Stimulated activated CD8-positive, alpha-beta memory T cell treated with anti-CD3 and anti-CD28 coated beads, Interleukin-12 subunit alpha, Interleukin-12 subunit beta, amount 100 ng/mL, for 1 hour (primary cell): ENCODE measurements around the gene ASTN2.

Experiments used
- DNase-seq: peaks from one replicate; pipeline ENCODE4 v3.0.0-alpha.2; 2020; ENCODE audit warnings: low read depth

Gene ASTN2

DNA sequence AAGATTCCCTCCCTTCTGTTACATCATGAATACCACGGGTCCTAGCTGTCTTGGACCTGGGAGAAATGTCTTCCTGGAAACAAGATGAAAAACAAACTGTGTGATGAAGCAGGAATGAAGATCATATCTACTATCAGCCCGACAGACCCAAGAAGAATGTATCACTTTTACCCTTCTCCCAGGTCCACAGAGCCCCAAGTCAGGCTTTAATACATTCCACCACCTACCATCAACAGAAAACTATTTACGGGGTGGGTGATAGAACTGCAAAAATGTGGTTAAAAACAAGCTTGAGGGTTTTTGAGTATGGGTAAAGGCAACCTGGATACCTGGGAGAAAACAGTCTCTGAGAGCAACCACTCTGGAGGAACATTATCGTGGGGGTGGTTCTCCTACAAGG is 400.8 kb downstream of the ASTN2 start:
- no peak for DNase-seq

DNA sequence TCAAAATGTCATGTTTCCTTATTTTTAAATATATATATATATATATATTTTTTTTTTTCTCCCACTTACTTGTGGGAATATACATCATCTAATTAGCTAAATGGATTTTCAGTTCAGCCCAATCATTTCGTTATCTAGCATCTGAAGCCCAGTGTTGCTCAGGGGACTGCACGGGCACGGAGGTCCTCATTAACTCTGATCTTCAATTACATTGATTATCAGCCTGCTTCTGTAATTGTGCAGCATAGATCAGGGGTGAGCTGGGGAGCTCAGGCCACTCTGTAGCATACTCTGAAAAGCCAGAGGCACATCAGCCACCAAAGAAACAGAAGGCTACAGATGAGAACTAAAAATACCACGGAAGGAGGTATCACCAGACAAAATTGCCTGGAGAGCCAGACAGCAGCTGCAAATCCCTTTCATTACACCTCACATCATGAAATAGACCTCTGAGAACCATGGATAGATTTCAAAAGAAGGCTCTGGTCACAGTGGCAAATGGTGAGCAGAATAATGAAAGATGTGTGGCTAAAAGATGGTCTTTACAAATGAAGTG is 401.3 kb downstream of the ASTN2 start:
- no peak for DNase-seq

DNA sequence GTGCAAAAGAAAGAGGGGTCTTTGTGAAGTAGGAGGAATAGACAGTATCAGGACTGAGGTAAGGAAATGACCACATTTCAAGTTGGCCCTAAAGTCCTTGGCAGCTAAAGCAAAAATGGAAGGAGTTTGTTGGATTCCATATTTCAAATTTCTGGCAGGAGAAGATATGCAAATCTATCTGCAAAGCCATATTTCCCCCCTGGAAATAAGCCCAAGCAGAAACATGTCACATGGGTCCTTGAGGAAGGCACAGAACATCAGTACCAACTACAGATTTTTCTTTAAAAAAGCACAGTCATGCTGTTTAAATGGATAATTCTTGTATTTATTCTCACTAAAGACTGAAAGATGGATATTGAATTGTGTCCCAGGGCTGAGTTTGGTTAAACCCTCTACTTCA is 404.8 kb downstream of the ASTN2 start:
- no peak for DNase-seq

DNA sequence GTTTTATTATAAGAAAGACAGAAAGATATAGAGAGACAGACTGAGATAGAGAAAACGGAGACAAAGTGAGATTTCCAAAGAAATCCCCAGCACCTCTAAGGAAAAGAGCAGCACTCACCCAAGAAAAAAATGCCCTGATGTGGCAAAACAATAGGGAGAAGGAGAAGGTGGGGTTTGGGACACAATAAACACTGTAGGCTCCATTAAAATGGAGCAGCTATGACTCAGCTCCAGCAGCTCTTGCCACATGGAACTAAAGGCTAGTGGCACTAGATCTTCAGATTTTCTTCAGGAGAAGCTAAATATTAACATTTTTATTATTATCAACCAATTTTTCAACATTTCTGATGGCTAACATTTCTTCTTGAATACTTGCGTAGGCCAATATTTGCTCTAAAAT is 406.0 kb downstream of the ASTN2 start:
- no peak for DNase-seq

DNA sequence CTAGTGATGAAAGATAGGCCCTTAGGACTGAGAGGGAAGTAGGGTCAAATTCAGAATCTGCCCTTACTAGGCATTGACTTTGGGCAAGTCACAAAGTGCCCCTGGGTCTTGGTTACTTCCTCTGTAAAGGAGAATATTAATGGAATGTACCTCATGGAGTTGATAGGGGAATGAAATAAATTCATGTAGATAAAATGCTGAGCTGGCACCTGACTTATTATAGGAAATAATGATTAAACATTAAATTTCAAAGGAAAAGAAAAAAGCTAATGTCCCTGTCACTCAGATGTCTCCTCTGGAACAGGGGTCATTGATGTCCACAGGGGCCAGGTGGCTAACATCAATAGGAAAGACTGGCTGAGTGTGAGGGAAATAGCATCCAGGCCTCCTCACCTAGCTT is 406.4 kb downstream of the ASTN2 start:
- no peak for DNase-seq

DNA sequence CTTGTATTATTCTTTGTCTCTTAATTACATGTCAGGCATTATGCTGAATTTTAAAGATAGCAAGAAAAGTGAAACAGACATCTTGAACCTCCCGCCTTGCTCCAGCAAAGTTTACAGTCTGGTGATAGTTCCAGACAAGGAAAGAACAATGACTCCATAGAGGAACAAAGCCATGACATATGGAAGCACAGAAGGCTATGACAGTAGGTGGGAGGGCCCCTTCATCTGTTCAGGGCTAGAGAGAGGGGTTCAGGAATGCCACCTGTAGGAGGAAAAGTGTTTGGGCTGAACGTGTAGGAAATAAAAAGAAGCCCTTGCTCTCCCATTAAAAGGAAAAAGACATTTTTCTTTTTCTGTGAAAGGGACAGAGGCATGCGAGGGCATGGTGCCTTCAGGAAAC is 412.2 kb downstream of the ASTN2 start:
- DNase-seq = no peak

DNA sequence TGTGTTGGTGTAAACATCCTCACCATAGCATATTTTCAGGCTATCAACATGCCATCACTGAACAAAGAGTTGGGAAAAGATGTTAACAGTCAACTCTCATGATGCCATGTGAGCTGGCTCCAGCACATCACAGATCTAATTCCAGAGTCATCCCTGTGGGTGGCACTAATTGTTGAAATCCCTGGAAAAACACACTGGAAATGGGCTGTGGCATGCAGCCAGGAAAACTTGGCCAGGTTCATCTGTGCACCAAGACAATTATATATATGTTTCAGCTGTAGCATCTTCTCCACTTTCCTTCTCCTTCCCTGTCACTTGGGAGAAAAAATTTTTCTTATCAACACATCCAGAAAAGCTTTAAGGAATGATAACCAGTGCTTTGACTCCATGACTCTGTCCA is 414.0 kb downstream of the ASTN2 start:
- DNase-seq = no peak

DNA sequence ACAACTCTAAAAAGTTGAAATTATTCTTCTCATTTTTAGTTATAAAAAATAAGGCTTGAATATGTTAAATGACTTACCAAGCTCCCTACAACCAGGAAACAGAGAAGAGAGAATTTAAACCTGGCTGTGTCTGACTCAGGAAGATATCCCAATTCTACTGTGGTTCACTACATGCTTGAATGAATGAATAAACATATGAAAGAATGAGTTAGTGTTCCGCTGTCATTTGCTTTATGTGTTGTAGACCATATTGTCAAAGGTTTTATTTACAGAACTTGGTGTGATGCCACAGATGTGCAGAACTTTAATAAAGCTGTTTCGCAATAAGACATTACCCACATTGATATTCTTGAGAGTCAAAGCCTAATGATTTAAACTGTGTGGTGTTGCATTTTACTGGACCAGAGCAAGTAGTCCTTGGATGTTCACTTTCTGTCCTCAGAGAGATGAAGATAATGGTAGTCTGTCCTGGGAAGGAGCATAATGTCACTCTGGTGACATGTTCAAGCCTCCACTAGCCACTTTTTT is 414.6 kb downstream of the ASTN2 start:
- no peak for DNase-seq

DNA sequence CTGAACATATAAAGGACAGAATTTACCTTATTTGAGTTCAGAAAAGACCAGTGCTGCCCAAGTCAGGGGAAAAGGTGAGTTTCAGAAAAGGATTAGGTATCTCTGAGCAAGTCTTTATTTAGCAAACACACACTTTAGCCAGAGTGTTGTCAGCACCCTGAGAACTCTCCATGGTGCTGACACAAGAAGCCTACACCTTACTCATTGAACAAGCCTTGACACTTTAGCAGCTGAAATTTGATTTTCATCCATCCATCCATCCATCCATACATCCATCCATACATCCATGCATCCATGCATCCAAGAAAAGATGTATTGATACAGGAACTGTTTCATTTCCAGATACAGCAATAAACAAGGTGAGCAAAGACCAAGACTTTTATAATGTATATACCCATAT is 416.6 kb downstream of the ASTN2 start:
- DNase-seq = no peak

DNA sequence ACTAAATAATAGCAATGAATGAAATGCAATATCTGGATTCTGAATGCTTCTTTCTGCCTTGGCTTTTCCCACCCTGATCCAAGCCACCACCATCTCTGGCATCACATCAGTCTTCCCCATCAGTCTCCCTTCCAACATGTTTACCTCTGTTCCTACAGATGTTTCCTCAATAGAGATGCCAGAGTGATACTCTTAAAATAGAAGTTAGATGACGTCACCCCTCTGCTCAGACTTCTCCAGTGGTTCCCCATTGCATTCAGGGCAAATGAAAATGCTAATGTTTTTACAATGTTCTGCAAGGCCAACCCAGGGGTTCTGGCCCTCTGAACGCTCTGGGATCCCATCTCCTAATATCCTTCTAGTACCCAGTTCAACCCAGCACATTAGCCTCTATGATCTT is 422.0 kb downstream of the ASTN2 start:
- DNase-seq = no peak

DNA sequence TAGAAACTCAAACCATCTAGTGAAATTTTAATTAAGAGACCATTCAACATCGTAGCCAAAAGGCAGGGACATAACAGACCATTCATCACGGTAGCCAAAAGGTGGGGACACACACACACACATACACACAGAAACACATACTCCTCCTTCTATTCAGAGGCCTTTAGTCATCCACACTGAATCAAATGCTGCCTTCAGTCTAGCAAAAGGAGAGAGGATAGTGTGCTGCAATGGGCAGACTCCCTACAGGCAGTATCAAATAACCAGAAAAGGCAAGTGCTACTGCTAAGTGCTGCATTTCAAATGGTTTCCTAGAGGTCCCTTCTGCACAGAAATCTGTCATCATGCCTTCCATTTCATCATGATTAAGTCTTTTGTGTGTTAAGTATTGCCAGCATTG is 423.8 kb downstream of the ASTN2 start:
- DNase-seq = no peak

DNA sequence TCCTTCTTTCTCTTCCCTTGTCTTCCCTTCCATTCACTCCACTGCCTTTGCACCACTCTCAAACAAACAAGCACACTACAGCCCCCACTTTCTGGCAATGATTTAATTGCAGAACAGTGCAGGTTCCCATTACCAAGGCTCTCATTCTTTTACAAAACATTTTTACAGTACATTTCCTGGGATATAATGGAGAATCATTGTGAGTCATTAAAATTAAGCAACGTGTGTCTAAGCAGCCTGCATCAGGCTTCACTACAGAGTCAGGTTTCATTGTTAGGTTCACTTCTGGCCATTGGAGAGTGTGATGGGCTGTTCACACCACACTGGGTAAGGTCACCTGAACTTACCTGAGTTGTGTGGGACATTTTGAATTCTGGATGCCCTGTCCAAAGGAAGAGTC is 424.3 kb downstream of the ASTN2 start:
- DNase-seq = no peak

DNA sequence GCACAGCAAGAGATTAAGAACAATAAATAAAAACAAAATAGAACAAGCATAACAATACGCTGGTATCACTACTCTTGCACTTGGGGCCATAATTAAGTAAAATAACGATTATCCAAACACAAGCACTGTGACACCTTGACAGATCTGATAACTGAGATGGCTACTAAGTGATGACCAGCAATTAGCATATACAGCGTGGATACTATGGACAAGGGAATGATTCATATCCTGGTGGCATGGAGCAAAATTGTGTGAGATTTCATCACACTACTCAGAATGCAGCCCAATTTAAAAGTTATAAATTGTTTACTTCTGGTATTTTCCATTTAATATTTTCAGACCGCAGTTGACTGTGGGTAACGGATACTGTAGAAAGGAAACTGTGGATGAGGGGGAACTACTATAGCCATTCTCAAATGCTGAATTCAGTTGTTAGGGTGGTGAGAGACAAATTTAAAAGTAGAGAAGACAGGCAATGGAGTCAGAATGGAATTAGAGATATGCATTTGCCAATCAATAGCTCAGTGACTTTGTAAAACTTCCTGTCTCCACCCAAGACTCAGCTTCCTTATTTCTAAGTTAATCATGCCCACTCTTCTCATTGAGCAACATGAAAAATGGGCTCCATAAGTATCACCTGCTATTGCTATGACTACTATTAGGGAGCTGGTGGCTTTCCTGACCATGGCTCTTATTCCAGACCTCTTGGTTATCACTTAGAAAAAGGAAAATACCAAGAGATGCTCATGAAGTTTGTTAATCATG is 427.0 kb downstream of the ASTN2 start:
- no peak for DNase-seq

DNA sequence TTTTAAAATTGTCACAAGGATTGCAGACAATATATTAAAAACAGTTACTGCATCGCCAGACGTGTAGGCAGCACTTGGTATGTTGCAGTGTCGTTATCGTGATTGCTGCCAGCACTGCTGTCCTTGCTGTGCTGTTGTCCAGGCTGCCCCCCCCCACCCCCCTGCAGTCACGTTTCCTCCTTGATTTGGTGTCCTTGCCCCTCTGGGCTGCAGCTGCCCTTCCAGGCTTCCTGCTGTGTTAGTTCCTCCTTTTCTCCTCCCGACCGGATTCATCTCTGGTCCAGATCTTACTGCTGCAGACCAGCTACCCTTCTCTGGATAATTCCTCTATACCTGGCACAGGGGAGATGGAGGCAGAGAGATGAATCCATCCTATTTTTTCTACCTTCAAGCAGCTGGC is 428.8 kb downstream of the ASTN2 start:
- no peak for DNase-seq

DNA sequence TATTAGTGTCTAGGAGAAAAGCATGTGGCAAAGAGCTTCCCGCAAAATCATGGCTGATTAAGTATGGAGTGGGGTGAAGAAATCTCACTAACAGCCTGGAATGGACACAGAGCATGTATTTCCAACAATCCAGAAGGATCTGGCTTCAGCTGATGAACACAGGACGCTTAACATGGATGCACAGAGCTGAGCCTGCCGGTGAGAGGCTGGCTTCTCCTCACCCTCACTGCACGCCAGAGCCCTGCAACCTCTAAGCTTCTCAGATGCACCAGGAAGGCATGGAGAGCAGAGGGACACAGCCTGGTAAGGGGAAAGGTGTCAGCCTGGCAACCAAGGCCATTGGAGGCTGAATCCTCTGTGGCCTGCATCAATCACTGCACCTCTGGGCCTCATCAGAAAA is 429.3 kb downstream of the ASTN2 start:
- DNase-seq = no peak

DNA sequence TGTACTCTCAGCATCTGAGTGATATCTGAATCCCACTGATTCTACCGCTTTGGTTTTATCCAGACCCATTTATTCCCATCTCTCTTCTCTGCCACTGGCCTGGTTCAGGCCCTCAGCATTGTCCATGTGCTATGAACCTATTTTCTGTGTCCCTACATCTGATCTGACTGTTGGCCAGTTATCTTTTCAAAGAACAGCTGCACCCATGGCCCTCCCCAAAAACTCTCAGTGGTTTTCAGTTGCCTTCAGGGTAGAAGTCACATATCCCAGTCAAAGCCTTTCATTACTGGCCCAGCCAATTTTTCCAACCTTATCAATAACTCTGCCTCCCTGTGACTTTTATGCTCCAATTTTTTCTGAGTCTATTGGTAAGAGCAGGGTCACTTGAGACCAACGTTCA is 430.7 kb downstream of the ASTN2 start:
- no peak for DNase-seq

DNA sequence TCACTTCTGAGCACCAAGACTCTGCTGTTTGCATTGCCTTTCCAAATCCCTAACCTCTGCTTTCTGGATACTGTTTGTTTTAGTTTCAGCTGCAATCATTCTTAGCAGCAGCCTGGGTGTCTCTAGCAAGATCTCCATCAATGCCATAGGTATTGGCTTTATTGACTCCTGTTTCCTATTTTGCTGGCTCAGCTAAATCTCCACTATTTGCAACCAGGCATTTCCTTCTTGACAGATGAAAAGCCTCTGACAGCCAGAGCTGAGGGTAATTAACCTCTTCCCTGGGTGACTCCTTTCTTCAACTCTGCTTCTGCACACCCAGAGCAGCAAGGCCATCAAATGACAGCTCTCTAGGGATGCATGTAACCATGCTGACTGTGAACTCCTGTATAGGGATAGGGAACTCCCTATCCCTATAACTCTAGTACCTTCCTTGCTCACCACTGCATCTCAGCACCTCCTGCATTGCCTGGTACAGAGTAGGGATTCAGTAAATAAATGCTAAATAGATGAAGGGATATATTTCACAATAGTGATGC is 434.2 kb downstream of the ASTN2 start:
- no peak for DNase-seq

DNA sequence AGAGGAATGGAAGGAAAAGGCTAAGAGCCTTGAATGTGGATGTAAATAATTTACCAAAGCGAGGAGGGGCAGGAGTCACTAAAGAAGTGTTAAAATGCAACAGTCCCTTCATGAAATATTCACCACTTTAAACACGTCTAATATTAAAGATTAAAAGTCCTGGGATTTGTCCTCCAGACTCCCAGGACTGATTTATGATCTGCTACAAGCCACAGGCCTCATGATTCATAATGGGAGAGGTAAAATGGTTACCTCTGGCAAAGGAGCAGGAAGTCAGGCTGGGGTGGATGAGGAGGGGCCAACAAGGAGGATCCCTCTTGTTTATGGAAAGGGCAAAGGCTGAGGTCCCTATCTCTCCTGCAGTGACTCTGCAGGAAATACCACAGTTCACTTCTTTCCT is 435.4 kb downstream of the ASTN2 start:
- no peak for DNase-seq

DNA sequence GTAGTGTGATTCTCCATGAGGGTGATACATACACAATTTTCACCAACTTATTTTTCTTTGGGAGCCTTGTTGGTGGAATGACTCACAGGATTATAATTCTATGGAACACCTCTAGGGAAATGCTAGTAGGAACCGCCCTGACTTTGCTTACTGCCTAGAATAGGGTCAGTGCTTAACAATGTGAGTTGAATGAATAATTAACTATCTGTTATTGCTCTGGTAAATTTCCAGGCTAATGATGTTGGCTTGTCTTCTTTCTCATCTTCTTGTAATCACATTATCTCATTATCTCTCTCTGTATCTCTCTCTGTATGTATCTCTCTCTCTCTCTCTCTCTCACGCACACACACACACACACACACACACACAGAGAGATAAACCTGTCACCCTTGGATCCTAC is 436.7 kb downstream of the ASTN2 start:
- DNase-seq = no peak

DNA sequence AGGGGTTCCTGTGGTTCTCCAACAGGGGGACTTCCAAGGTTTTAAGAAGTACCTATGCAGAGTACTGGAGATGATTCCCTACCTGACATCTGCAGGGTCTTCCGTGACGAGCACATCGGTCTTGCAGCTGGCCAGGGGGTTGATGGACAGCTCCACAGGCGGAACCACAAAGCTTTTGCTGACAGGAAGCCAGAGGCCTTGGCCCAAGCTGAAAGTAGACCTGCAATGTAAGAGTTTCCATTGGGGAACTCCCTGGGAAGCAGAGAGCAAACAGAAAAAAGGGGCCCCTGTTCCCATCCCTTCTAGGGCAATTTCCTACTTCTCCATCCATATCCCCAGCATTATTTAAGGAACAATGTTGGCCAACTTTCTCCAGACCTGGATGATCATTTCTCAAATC is 439.7 kb downstream of the ASTN2 start:
- DNase-seq = no peak

DNA sequence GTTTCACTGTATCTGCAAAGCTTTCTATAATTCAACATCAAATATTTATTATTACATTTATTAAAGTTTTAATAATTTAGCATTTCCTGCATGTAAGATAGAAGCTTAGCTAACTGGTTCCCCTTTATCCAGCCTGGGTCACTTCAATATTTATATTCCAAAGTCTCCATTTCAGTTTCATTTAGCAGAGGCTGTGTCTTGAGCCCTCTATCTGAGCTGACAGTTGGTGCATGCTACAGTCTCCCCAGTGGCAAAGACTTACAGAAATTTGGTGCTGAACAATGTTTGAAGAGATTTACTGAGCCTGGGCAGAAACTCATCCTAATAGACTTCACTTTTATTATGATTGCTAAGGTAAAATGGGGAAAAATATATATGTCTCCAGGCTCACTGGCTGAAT is 448.7 kb downstream of the ASTN2 start:
- no peak for DNase-seq

DNA sequence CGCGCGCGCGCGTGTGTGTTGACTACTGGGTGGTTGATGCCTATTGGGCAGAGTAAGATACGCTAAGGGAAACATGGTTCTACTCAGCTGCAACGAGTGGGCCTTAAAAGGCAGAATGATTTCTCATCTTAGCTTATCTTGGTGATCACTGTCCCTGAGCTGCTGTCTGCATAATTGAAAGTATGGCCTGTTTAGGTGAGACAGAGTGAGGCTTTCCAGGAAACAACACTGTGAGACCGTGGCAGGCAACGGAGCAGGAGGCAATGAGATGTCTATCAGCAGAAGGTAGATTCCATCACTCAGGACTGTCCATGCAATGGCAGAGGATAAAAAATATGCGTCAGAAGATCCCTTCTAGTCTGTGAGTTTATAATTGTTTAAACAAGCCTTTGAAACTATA is 450.6 kb downstream of the ASTN2 start:
- no peak for DNase-seq

DNA sequence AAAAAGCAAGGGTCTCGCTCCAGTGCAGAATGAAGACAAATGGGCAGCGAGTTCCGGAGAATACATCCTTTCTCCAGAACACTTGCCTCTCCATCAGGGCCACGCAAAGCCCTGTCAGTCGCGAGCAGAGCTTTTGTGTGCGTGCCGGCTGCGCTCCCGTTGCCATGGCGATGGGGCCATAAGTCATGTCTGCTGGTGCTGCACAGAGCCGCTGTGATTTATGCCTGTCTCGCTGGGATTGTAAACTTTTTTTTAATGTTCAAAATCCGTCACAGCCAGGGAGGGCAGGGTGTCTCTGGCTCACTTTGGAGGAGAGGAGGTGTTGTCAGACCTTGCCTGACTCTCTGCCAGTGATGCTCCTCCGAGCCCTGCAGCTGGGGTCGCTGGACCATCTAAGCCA is 455.0 kb downstream of the ASTN2 start:
- DNase-seq = no peak

DNA sequence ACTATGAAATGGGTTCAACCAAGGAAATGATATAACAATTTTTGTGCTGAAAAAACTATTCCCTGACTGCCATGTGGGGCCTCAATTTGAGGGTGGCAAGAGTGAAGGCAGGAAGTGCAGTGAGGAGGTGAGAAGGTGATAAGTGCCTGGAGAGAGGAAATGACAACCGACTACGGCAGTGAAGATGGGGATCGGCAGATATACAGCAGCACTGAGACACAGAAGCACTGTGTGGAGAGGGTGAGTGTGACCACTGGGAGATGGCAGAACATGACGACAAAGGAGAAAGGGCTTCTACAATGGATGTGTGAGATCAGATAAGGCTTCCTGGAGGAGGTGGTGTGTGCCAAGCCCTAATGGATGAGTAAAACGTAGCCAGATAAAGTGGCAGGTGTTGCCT is 456.0 kb downstream of the ASTN2 start:
- DNase-seq = no peak
